Progenitor cell of endocrine pancreas (in vitro differentiated cells): ENCODE measurements around the gene TAF3. TPM values are rescaled to one million over a fixed set of nuclear protein-coding genes. Genes with fewer than 3 reads are reported as not detected.

Source experiments
- DNase-seq: peaks from one replicate; pipeline ENCODE4 v3.0.0; 2021; ENCODE audit warnings: low spot score; ENCODE audit not compliant: unreplicated experiment
- H3K27ac Mint-ChIP-seq: 2 replicates; pipeline ENCODE4 v1.8.0; 2021; ENCODE audit warnings: mild to moderate bottlenecking, moderate library complexity, mixed read lengths
- H3K27me3 Mint-ChIP-seq: 2 replicates; pipeline ENCODE4 v1.8.0; 2021; ENCODE audit warnings: mixed read lengths
- H3K36me3 Mint-ChIP-seq: 2 replicates; pipeline ENCODE4 v1.8.0; 2022; ENCODE audit warnings: mixed read lengths; ENCODE audit not compliant: insufficient read depth
- H3K4me1 Mint-ChIP-seq: 2 replicates; pipeline ENCODE4 v1.8.0; 2021; ENCODE audit warnings: low read depth, mixed read lengths
- H3K4me3 Mint-ChIP-seq: 2 replicates; pipeline ENCODE4 v1.8.0; 2021; ENCODE audit warnings: low read depth, mild to moderate bottlenecking, moderate library complexity, mixed read lengths
- H3K9me3 Mint-ChIP-seq: 2 replicates; pipeline ENCODE4 v1.8.0; 2021; ENCODE audit warnings: low read depth, mixed read lengths
- CTCF ChIP-seq: fragments of 200-600 bp; sonication (generic); IDR thresholded peaks from one replicate; pipeline ENCODE4 v1.5.0; 2021; ENCODE audit warnings: antibody characterized with exemption, mild to moderate bottlenecking; ENCODE audit not compliant: unreplicated experiment
- total RNA-seq: library from RNA; stranded (reverse); gene quantifications from 2 replicates; pipeline ENCODE4 v1.2.1, GENCODE V29; 2021

Gene TAF3
- total RNA-seq, 1 donor from 2014 or later = 9.4 TPM

DNA sequence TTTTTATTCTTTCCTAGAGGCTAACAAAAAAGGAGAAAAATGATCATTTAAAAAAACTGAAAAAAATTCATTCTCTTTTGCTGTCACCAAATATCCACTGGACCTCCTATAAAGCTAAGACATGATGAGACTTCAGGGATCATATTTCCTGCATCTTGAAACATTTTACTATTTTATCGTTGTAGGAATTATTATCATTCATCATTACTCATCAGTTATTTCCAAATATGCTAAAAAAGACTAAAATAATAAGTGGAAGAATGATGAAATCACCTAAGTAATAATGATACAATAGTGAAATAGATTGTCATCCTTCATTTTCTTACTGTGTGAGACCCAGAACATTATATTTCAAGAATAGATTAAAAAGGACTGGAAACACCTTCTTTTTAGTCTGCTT lies 28.3 kb downstream of the TAF3 start:
- Mint-ChIP-seq H3K27me3 (no peaks in the 10 kb centered on the region), H3K4me1 (peaks cover 1% of the 10 kb centered on the region), H3K4me3 (no peak overlapping the region), H3K27ac (no peak overlapping the region), H3K9me3 (no peaks in the 10 kb centered on the region), H3K36me3 (no peaks in the 10 kb centered on the region)
- TF ChIP-seq CTCF = no peak
- DNase-seq = no peak

- Mint-ChIP-seq H3K36me3 (peaks cover 1% of the 10 kb centered on the region), H3K27me3 (no peaks in the 10 kb centered on the region), H3K4me3 (no peak overlapping the region), H3K9me3 (peaks cover 6% of the 10 kb centered on the region), H3K27ac (no peak overlapping the region), H3K4me1 (peaks cover 42% of the 10 kb centered on the region)
- TF ChIP-seq CTCF = no peak
- no peak for DNase-seq
Measured at GRCh38 chr10:7853226-7853842, 35.0 kb downstream of the TAF3 start.

DNA sequence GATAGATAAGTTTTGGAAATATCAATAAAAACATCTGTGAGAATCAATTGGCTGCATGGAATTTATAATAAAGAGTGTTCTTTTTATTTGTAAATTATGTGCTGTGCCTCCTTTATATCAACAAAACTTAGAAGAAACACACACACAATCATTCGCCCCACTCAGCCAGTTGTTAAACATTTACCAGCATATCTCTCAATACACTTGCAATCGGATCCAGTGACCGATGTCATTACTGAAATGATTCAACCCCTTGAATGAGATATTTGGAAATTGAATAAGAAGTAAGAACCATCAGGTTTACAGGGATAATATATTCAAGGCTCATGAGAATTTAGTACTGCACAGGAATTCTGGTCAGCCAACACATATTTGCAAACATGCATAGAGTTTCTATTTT lies 35.6 kb downstream of the TAF3 start:
- Mint-ChIP-seq H3K27me3 (no peaks in the 10 kb centered on the region), H3K4me1 (peaks cover 43% of the 10 kb centered on the region), H3K36me3 (peaks cover 1% of the 10 kb centered on the region), H3K27ac (no peak overlapping the region), H3K9me3 (peaks cover 6% of the 10 kb centered on the region), H3K4me3 (no peak overlapping the region)
- no peak for TF ChIP-seq CTCF
- DNase-seq = no peak

DNA sequence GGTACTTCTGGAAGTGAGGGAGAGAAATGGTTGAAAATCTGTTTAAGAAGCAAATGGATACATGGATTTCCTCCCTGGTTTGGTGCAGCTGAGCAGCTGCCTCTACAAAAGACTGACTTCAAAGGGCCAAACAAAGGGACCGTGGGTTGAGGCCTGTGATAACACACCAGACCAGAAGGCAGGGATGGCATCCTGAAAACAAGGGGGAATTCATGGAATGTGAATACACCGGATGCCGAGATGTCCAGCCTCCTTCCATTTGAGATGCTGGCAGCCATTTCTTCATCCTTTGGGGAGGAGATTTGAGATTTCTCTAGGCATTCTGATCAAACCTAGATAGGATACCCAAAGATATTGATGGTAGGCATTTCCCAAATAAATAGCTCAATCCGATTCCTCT lies 36.9 kb downstream of the TAF3 start:
- DNase-seq = no peak
- Mint-ChIP-seq H3K27ac (no peak overlapping the region), H3K9me3 (peaks cover 11% of the 10 kb centered on the region), H3K36me3 (peaks cover 6% of the 10 kb centered on the region), H3K4me1 (peaks cover 43% of the 10 kb centered on the region), H3K4me3 (no peak overlapping the region), H3K27me3 (no peaks in the 10 kb centered on the region)
- TF ChIP-seq CTCF = no peak

GRCh38 chr10:7856678-7857077 lies 38.4 kb downstream of the TAF3 start:
- H3K4me1 Mint-ChIP-seq = peaks cover 42% of the 10 kb centered on the region
- DNase-seq = no peak
- H3K4me3 Mint-ChIP-seq = no peak overlapping the region
- H3K36me3 Mint-ChIP-seq = peaks cover 9% of the 10 kb centered on the region
- H3K9me3 Mint-ChIP-seq = peaks cover 14% of the 10 kb centered on the region
- H3K27me3 Mint-ChIP-seq = no peaks in the 10 kb centered on the region
- no peak for TF ChIP-seq CTCF
- no peak overlapping the region for H3K27ac Mint-ChIP-seq
